DMS79 treated with DMSO at 0.1 percent for 48 hours (cell line): ENCODE results near the gene BTF3.
"Not testable (repeated sequence)": the region's sequence is repeated elsewhere in the genome, so short reads cannot be mapped to it uniquely, and the experiment has no call there.

Experiments
- DNase-seq: peaks from one replicate; lab custom pipeline; 2025; lab: John Stamatoyannopoulos, UW

The BTF3 gene

DNA sequence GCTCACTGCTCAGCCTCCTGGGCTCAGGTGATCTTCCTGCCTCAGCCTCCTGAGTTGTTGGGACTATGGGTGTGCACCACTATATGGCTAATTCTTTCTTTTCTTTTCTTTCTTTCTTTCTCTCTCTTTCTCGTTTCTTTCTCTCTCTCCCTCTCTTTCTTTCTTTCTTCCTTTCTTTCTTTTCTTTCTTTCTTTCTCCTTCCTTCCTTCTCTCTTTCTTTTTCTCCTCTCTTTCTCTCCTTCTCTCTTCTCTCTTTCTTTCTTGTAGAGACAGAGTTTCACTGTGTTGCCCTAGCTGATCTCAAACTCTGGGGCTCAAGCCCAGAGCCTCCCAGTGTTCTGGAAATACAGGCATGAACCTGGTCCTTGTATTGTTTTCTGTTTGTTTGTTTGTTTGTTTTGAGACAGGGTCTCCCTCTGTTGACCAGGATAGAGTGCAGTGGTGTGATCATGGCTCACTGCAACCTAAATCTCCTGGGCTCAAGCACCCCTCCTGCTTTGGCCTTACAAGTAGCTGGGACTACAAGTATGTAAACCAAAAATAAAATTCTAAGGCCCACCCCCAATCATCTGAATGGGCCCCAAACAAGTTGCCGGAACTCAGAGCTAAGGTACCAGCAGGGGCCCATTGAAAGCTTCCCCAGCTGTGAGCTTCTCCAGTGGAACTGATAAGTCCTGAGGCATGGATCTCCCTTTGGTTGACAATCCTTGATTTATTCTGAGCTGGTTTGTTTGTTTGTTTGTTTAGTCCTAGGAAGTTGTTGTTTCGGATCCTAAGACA lies 11.9 kb upstream of the BTF3 start:
- no peak for DNase-seq

DNA sequence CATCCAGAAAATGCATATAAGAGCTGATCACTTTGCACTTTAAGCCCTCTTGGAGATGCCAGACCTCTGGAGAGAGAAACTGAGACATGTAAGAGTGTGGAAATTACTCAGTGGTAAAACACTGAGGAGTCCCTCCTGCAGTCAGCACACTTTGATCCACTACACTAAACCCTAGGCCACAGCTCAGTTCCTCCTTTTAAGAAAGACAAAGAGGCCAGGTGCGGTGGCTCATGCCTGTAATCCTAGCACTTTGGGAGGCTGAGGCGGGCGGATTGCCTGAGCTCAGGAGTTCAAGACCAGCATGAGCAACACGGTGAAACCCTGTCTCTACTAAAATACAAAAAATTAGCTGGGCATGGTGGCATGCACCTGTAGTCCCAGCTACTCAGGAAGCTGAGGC lies 11.0 kb upstream of the BTF3 start:
- not testable (repeated sequence) for DNase-seq

DNA sequence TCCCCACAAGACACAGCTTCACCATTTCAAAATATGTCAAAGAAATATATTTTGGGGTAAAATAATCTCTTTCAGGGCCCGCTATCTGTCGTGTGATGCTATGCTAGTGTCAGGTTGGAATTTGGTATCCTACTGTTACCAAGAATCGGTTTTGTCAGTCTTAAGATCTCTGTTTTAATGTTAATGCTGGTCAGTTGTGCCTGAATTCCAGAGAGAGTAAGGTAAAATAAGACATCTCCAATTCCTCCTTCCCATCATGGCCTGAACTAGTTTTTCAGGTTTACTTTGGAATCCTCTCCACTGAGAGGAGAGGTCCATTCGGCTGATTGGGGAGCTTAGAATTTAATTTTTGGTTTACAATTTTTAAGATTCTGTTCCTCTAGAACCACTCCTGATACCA lies 10.4 kb upstream of the BTF3 start:
- DNase-seq = no peak

DNA sequence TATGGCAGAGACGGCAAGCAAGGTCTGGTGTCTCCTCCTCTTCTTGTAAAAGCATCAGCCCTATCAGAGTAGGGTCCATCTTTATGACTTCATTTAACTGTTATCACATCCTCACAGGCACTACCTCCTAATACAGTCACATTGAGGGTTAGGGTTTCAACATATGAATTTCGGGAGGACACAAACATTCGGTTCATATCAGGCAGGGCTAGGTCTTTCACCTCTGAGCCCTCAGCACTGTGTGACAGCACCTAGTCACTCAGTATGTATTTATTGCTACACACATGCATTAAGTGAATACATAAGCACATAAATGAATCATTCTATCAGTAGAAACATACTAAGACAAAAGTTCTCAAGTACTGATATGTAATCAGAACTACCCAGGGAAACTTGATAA lies 9.4 kb upstream of the BTF3 start:
- no peak for DNase-seq

DNA sequence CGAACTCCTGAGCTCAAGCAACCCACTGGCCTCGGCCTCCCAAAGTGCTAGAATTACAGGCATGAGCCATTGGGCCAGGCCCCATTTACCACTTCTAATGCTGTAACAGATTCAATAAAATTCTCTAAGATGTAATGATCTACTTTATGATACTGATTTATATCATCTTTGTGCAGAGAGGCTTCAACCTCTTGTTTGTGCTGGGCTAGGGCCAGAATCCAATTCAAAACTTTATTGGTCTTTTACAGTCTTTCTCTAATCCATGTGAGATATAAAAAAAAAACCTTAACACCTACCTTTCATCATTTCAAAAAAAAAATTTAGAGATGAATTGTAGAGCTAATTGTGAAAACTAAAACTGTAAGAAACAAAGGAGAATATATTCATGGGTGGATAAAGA lies 8.2 kb upstream of the BTF3 start:
- DNase-seq = no peak

DNA sequence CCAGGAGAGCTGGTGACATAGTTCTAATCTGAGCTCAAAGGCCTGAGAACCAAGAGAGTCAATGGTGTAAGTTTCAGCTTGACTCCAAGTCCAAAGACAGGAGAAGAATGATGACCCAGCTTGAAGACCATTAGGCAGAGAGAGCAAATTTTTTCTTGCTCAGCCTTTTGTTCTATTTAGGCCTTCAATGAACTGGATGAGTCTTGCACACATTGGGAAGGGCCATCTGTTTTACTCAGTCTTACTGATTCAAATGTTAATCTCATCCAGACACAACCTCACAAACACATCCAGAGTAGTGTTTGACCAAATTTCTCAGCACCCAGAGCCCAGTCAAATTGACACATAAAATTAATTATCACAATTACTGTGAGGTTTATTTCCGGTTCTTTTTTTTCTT lies 7.1 kb upstream of the BTF3 start:
- no peak for DNase-seq

DNA sequence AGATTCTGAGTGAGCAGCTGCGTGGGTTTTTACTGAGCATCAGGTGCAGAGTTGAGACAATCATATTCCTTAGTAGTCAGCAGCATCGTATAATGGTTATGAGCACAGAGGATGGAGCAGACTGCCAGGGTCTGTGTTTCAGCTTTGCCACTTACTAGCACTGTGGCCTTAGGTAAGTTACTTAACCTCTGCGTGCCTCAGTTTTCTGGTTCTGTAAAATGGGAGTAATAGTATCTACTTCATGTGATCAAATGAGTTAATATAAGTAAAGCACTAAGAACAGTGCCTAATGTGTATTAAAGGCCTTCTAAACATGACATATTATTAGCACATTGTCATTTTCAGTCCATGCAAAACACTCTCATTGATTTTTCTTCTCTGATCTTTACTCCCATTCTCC lies 4.8 kb upstream of the BTF3 start:
- DNase-seq = no peak

DNA sequence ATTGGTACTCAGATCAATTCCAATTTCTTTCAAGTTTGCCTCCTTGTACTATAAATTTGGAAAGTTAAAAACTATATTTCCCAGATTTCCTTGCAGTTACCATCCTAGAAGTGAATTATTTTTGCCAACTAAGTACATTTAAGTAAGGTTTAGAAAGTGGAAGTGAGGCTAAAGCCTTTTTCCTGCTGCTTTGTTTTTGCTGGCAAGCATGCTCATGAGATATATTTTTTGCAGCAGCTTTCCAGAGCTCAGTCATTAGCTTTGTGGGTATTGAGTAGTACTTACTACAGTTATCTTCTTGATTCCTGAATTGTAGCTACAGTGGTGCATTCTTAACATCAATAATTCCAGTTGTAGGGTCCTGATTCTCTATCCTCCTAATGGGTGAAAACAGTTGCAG lies 3.5 kb upstream of the BTF3 start:
- no peak for DNase-seq

DNA sequence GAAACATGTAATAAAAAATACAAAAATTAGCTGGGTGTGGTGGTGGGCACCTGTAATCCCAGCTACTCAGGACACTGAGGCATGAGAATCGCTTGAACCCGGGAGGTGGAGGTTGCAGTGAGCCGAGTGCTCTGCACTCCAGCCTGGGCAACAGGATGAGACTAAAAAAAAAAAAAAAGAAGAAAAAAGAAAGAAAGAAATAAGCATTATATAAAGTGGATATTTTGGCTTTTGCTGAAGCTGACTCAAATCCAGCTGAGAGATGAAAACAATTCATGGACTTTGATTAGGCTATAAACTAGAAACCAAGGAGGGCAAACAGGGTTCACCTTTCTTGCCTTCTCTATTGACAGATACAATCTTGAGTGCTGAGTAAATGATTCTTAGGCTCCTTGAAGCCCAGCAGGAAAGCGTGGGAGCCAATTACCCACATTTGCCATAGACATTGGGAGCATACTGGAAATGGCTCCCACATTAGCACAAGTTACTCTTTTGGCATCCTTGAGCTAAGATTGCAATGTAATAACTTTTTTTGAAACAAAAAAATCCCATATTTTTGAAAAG lies 2.4 kb upstream of the BTF3 start:
- DNase-seq = no peak

DNA sequence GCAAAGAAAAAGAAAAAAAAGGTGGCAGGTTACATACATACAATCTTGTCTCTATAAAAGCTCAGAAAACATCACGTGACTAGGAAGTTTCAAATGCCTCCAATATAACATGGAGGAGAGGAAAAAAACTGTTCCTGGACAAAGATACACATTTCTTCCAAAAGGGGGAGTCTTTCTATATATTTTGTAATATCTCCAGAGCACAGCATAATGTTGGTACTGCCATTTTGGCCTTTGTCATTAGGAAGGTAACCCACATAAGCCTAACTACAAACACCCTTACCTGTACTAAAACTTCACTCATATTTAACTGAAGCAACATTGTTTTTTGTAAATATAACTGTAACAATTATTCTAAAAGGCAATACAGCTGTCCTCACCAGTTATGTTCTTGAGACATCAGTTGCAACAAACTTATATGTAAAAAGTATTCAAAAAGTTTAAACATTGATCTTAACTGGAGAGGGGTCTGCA lies 1.2 kb upstream of the BTF3 start:
- DNase-seq = peak; percentile 40

DNA sequence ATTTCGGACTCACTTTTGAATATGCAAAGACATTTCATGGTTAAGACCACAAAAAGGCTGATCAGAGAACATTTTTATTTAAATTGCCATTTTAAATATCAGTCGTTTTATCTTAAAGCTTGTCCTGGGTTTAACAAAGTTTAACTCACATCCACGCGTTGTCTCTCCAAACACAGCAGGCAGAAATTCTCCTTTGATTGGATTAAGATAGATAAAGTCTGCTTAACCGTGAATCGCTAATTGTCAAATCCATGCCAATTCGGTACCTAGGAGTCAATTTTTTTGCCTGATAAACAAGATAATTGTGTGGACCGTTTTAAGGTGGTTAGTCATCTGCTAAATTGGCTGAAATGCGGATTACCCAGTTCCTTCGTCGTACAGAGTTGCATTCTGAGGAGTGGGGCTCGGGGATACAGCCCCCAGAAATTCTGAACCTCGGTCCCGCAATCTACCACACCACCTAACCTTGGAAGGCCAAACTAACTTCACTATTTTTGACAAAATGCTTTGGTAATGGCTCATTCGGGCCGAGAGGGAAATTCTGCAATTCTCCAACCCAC lies 665 bp upstream of the BTF3 start:
- DNase-seq = no peak

DNA sequence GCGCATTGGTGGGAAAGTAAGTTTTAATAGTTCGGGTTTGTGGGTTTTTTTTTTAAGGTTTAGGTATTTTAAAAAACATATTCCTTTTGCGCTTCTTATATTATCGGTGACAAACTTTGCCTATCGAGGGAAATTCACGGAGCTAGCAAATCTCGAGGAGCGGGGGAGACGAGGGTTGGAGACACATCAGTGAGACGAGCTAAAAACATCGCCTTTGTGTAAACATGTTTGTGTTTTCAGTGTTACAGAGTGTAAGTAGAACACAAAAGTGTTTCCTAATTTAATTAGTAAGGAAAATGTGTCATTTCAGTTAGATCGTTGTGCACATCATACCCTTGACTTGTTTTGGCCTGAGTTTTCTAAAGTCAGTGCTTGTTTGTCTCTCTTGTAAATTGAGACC lies 945 bp downstream of the BTF3 start:
- DNase-seq = no peak

DNA sequence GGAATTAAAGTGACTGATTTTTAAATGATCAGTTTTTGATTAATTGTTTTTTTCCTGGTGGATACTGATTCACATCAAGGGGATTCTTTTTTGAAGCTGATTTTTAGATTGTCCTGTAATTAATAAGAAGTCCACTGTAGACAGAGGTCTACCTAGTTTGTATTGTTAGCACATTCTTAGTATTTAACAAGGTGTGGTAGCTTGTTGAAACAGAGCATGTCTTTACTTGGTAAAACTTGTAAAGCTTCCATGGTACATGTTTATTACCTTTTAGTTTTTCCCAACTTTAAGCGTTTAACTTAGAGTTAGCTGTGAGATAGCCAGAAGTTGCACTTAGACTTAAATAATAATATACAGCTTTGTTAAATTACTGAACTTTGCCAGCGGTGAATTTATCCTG lies 1.5 kb downstream of the BTF3 start:
- no peak for DNase-seq

DNA sequence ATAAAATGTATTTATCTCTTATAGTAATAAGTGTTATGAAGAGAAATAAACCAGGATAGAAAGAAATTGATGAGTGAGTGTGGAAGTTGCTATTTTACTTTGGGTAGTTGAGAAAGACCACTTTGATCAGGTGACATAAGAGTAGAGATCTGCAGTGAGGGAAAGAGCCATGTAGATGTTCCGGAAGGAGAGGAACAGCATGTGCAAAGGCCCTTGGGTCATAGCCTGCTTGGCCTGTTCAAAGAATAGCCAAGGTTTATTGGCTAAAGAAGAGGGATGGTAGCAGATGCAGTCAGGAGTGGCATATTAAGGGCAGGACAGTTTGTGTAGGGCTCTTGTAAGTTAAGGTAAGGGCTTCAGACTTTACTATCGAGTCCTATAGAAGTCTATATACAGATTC lies 3.2 kb downstream of the BTF3 start:
- no peak for DNase-seq

DNA sequence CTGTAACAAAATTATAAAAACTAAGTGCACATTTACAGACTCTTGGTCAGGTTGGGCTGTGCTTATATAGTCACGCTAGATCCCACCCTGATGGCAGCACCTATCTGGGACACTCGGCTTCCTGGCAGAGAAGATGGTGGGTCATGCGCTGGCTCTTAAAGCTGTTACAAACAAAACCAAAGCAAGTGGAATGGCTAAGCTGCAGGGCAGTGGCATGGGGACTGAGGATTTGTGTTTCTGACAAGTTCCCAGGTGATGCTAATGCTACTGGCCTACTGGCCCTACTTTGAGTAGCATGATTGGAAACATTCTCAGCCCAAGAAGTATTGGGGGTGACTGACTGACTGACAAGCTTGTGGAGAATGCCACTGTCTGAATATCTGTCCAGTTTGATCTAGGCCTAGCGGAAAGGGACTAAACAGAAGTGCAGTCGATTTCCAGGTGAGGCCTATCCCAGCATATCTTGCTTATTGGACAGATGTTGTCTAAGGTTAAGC lies 8.3 kb downstream of the BTF3 start:
- DNase-seq = no peak

DNA sequence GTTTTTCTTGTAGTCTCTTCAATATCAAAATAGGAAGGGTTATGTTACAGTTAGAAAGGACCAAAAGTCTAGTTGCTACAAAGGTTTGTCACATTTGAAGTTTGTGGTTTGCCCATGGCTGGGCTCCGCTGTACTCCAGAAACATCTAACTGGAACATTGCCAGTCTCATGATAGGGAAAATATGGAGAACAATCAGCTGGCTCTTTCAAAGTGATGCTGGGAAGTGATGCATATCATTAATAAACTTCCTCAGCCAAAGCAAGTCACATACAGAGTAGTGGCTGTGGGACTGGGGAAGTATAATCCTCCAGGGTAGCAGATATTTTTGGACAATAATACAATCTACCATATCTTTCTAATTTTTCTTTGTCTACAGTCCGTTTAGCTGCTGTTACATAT lies 8.8 kb downstream of the BTF3 start:
- DNase-seq = peak; percentile 39

DNA sequence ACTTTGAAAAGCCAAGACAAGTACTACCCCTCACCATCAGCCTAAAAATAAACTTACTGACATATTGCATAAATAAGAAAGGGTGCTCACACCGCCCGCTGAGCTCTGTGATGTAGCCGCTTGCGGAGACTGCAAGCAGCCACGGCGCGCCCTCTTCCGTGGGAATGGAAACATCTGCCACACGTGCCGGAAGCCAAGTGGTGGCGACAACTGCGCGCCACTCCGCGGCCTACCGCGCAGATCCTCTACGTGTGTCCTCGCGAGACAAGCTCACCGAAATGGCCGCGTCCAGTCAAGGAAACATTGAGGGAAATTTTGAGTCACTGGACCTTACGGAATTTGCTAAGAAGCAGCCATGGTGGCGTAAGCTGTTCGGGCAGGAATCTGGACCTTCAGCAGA lies 10.3 kb downstream of the BTF3 start:
- not testable (repeated sequence) for DNase-seq

DNA sequence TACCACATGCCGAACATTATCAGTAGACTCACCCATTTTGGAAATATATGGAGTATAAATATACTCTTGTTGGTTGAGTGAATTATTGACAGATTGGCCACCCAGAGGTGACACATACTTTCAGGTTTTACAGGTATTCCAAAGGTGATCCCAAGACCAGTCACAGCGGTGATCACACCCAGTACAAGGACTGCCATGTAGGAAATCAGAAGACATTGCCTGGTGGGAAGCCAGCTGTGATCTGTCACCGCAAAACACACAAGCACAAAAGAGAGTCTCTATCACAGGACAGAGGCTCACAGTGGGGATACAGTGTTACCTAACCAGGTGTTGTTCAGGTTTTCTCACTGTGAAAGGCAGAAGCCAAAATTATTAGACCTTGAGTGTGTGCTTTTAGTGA lies 15.8 kb downstream of the BTF3 start:
- no peak for DNase-seq

DNA sequence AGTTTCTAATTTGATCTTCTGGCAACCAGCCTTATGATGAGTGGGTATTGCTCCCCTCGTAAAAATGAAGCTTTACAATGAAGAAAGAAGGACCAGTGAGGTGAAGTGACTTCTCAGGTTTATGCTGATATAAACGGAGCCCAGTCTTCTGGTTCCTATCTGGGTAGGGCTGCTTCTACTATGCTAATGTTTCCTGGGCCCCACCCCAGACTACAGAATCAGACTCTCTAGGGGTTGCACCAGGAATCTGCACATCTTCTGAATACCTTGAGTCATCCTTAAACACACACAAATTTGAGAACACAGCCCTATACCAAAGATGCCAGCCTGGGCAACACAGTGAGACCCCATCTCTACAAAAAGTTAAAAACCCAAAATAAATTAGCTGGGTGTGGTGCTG lies 16.2 kb downstream of the BTF3 start:
- DNase-seq = no peak

DNA sequence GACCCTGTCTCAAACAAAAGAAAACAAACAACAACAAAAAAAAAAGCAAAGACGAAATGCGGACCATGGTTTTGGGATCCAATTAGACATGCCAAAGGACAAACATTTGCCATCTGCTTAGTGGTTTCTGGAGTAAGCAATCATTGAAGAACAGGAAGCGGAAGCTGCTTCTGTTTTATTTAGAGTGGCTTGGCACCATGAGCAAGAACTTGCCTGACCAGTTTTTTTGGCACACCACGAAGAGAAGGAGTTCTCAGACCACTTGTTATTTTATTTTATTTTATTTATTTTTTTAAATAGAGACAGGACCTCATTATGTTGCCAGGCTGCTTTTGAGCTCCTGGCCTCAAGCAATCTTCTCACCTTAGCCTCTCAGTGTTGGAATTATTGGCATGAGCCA lies 17.0 kb downstream of the BTF3 start:
- peak; percentile 92 for DNase-seq

DNA sequence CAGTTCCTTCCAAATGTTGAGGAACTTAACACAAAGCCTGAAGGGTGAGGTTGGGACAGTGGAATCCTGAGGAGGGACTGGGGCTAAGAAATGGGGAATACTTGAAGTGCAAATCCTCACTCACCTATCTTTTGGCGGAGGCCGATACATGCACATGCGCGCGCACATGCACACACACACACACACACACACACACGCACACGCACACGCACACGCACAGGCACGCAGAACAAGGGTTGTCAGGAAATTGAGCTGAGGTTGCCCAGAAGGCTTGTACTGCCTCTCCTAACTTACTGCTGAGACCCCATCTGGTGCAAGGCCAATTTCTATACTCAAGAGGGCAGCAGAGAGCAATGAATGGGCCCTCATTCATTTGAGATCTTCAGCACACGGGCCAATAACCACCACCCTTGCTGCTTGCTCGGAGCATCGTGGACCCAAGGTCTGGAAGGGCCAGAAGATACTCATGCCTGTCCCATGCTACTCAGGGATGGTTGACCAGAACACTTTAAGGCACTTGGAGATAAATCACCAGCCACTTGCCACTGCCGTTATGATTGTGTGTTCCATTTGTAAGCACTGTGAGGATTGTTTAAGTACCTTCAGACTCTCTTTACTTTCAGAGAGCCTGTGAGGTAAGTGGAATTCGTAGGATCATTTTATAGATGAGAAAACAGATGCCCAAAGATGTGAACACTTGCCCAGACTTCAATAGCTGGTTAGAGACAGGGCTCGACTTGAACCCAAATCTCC lies 21.5 kb downstream of the BTF3 start:
- DNase-seq = peak; percentile 38

DNA sequence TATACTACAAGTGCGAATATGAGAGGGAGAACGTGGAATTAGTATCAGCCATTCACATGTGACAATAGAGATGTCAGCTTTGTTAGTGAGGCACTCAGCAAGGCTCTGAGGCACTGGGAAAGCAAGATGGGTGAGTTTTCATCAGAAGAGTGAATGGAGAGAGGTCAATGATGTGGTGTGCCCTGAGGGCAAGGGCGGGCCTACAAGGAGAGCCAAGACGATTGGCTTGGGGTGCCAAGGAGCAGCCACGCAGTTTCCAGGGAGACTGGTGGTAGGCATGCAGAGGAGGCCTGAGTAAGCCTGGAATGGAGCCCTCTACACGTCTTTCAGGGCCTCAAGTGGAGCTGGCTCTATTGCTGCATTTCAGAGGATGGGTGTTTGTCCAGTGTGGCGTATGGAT lies 24.7 kb downstream of the BTF3 start:
- no peak for DNase-seq

DNA sequence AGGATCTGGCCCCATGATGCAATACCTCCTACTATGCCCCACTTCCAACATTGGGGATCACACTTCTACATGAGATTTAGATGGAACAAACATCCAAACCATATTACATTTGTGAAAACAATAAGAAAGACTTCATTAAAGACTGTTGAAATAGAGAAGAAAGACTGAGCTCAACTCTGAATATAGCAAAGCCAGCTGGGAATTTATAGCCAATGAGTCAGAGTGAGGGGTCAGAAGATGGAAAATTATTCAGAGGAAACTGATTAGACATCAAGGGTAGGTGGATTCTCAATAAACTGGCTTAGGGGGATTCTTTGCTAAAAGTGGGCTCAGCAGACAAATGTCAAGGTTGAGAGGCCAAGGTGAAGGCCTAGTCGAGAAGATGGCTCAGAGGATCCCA lies 25.6 kb downstream of the BTF3 start:
- no peak for DNase-seq
